ENCODE data around the gene PAX5.

The PAX5 gene

GRCh38 chr9:36901528-36901927, 132.5 kb downstream of the PAX5 start:
- DNase-seq (ENCODE audit: low read depth), result no peak

GRCh38 chr9:36900856-36901220, 133.2 kb downstream of the PAX5 start:
- DNase-seq (ENCODE audit: low read depth), result no peak

- no peak for DNase-seq (ENCODE audit: low read depth)
These were observed 133.8 kb downstream of the PAX5 start for GRCh38 chr9:36900136-36900855.

GRCh38 chr9:36899406-36899805, 134.7 kb downstream of the PAX5 start:
- no peak for DNase-seq (ENCODE audit: low read depth)

- DNase-seq (ENCODE audit: low read depth), result no peak
These were observed 135.5 kb downstream of the PAX5 start for GRCh38 chr9:36898431-36899020.

- no peak for DNase-seq (ENCODE audit: low read depth)
These were observed 136.6 kb downstream of the PAX5 start for GRCh38 chr9:36897478-36897877.

- no peak for DNase-seq (ENCODE audit: low read depth)
These were observed 137.0 kb downstream of the PAX5 start for GRCh38 chr9:36897019-36897418.

GRCh38 chr9:36896296-36896695, 137.8 kb downstream of the PAX5 start:
- DNase-seq (ENCODE audit: low read depth), result no peak

GRCh38 chr9:36895744-36896260, 138.3 kb downstream of the PAX5 start:
- no peak for DNase-seq (ENCODE audit: low read depth)

- no peak for DNase-seq (ENCODE audit: low read depth)
These were observed 139.3 kb downstream of the PAX5 start for GRCh38 chr9:36894695-36895310.

- DNase-seq (ENCODE audit: low read depth), result no peak
These were observed 140.2 kb downstream of the PAX5 start for GRCh38 chr9:36893911-36894310.

GRCh38 chr9:36893184-36893583, 140.9 kb downstream of the PAX5 start:
- no peak for DNase-seq (ENCODE audit: low read depth)

GRCh38 chr9:36892279-36892678, 141.8 kb downstream of the PAX5 start:
- DNase-seq (ENCODE audit: low read depth), result no peak

- no peak for DNase-seq (ENCODE audit: low read depth)
These were observed 142.7 kb downstream of the PAX5 start for GRCh38 chr9:36891341-36891811.

- no peak for DNase-seq (ENCODE audit: low read depth)
These were observed 144.2 kb downstream of the PAX5 start for GRCh38 chr9:36889844-36890243.

GRCh38 chr9:36888551-36888950, 145.5 kb downstream of the PAX5 start:
- DNase-seq (ENCODE audit: low read depth), result no peak

GRCh38 chr9:36884721-36885120, 149.3 kb downstream of the PAX5 start:
- no peak for DNase-seq (ENCODE audit: low read depth)

GRCh38 chr9:36882594-36882993, 151.5 kb downstream of the PAX5 start:
- no peak for DNase-seq (ENCODE audit: low read depth)

GRCh38 chr9:36881743-36882441, 152.2 kb downstream of the PAX5 start:
- no peak for DNase-seq (ENCODE audit: low read depth)

GRCh38 chr9:36881316-36881715, 152.8 kb downstream of the PAX5 start:
- no peak for DNase-seq (ENCODE audit: low read depth)

GRCh38 chr9:36880075-36880474, 154.0 kb downstream of the PAX5 start:
- DNase-seq (ENCODE audit: low read depth), result no peak
